Right renal cortex interstitium (tissue), 3 donors: ENCODE data around the gene ARHGEF19. TPM values are rescaled to one million over a fixed set of nuclear protein-coding genes. Genes with fewer than 3 reads are reported as not detected.
"Not testable (repeated sequence)": the region's sequence is repeated elsewhere in the genome, so short reads cannot be mapped to it uniquely, and the experiment has no call there.

Source experiments
- DNase-seq, 3 donors: peaks; one replicate each; pipeline ENCODE4 v3.0.0-alpha.2; 2013; ENCODE audit warnings: low read depth in 3 of 3, low spot score in 2 of 3
- polyA plus RNA-seq, 3 donors: library from polyadenylated mRNA; unstranded; fragments of 120-200 nt; gene quantifications; one replicate each; pipeline ENCODE4 v1.2.1, GENCODE V29; 2013; ENCODE audit not compliant: insufficient read length in 3 of 3

ARHGEF19 gene
- 10 to 100 TPM; 15.9 to 20.1 (median 18.9) TPM for polyA plus RNA-seq

- no peak for DNase-seq
Measured at GRCh38 chr1:16212251-16212961, at the start of gene ARHGEF19. Gene ARHGEF19, minus strand, starts transcription at chr1:16212652. Its CDS starts 3,598 bp downstream, at chr1:16209054.

GRCh38 chr1:16262067-16262466 lies 49.6 kb upstream of the ARHGEF19 start:
- no peak for DNase-seq

DNA sequence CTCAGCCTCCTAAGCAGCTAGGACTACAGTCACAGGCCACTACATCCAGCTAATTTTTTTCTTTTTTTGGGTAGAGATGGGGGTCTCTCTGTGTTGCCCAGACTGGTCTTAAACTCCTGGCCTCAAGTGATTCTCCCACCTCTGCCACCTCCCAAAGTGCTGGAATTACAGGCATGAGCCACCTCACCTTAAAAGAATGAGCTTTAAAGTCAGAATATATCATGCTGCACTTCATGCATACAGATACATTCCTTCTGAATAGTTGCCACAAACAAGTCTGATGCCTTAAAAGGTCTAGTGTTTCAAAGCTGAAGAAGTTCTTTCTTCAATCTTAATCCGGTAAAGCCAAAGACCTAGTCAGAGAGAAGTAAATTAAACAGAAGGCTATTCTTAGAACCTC lies 48.4 kb upstream of the ARHGEF19 start:
- no peak for DNase-seq

- DNase-seq = no peak
Measured at GRCh38 chr1:16258591-16259135, 46.2 kb upstream of the ARHGEF19 start.

DNA sequence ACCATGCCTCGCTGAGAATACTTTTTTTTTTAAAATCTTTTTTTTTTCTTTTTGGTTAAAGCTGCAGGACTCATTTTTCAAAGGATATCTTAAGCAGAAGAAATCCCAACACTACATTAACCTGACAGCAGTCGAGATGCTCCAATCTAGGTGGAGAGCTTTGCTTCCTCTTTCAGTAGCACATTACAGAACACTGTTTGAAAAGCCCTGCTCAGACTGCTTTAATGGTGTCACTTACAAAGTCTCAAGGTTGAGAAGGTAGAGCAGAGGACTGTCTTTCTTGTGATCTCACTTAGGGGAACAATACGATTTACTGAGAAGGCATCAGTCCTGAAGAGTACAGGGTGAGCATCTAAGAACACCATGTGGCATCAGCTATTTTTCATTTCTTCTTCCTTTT lies 45.5 kb upstream of the ARHGEF19 start:
- no peak for DNase-seq

DNA sequence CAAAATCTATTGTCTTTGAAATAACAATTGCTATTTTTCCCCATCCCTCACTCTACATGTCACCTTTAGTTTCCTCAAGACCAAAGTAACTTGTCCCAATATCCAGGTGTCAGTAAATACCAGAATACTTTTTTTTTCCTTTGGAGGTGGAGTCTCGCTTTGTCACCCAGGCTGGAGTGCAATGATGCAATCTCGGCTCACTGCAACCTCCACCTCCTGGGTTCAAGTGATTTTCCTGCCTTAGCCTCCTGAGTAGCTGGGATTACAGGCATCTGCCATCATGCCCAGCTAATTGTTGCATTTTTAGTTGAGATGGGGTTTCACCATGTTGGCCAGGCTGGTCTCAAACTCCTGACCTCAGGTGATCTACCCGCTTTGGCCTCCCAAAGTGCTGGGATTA lies 45.1 kb upstream of the ARHGEF19 start:
- not testable (repeated sequence) for DNase-seq

- DNase-seq = no peak
Measured at GRCh38 chr1:16256478-16256877, 44.0 kb upstream of the ARHGEF19 start.

GRCh38 chr1:16254263-16254928 lies 41.9 kb upstream of the ARHGEF19 start:
- no peak for DNase-seq

DNA sequence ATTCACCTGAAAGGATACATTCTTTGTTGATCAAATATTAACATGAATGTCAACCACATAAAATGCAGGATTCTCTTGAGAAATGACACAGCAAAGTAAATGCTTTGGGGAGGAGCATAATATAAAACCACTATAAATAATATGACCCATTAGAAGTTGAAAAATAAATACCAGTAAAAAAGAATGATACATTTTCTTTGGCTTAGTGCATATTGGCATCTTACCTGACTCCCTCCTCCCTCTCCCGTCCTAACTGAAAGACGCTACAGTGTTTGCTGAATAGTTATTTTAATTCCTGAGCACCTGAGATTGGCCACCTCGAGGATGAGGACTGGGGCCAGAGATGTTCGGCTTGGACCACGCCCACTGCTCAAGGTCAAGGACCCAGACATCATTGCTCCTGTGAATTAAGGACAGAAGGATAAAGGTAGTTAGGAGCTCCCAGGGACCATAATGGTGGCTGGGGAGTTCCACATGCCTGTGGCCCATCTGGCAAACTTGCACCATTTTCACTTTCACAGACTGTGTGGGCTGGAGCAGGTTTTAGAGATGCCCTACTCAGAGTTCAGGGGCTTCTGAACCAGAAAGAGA lies 41.0 kb upstream of the ARHGEF19 start:
- no peak for DNase-seq

DNA sequence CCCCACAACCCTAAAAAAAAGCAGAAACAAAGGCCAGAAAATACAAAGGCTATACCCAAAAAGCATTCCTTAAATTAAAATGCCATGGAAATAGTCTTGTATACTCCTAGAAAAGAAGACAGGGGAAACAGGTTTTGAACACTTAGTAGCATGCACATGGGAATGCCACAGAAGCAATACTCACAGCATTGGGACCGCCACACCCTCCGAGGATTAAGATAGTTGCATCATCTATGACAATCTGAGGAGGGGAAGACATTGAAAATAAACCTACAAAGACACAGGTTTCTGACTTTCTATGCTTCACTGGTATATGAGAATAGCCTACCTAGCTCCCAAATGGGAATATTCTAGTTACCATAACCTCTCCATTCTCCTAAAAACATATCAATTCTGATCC lies 40.5 kb upstream of the ARHGEF19 start:
- no peak for DNase-seq

DNA sequence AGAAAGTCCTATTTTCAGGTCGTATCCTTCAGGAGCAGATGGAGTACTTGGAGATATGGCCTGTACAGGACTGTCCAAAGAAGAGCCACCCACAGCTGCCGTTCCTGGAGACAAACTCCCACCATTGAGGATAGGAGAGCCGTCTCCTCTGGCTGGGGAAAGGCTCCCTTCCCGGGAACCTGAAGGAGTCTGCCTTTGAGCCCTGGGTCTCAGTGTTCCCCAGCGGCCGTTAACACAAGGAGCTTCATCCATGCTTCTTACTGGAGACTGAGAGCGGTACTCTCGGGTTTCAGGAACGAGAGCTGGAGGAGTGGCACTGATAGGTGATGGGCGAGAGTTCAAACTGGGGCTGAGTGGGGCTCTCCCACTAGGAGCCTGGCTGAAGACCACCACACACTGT lies 38.9 kb upstream of the ARHGEF19 start:
- no peak for DNase-seq

- DNase-seq = no peak
Measured at GRCh38 chr1:16250524-16251251, 38.2 kb upstream of the ARHGEF19 start.

DNA sequence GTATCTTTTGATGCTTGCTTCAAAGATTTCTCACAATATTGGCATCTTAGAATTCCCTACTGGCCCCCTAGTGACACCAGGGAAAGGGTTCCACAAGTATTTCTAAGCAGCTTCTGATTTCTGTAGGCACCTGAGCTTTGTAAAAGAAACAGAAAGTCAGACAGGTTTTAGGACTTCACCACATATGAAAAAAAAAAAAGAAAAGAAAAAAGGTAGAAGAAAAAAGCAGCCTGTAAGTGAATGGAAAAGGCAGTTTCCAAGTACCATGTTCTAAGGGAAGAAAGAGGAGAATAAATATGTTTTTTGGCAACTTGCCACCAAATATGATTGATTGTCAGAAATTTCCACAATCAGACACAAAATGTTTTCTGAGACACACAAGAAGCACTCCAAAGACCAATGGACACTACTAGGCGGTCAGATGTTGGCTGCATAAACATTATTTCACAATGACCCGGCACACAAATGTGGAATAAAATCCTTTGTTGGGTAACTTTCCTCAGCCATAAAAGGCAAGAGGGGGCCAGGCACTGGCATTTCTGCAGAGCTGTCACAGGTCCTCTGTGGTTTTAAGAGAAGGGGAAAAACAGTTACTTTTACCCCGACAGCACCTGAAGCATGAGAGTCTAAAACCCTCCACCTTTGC lies 37.3 kb upstream of the ARHGEF19 start:
- DNase-seq = no peak

DNA sequence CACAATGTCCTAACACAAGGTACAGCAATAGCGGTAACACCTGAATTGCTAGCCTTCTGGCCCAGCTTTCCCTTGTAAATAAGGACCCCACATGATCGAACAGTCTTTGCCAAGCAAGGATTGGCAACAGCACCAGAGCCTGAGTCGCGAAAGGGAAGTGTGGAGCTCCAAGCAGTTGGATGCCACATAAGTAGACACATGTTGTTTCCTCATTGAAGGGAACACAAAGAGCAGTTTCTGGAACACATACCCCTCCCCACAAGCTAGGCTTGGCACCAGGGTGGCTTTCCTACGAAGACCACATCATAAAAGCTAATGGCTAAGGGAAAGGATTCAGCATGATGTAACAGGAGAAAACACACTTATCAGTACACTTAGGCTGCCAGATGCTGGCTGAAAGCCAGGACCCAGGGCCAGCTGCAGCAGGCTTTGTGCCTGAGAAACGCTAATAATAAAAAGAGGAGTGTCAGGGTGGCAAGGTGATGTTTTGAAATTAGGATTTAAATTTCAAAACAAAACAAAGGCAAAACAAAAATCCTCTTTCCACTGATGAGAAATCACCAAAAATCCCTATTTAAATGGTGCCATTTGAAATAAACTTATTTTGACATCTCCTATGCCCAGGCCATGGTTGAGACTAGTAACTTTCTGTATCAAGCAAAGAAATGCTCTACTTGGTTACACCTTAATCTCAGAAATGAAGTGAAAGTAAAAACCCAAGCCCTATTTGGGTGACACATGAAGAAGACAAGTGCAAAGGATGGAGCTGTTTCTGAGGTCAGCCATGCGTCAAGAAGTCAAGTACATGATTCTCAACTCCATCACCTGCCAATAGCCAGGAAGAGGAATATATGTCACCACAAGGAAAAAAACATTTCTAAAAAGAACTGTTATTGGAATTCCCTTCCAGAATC lies 36.4 kb upstream of the ARHGEF19 start:
- no peak for DNase-seq

DNA sequence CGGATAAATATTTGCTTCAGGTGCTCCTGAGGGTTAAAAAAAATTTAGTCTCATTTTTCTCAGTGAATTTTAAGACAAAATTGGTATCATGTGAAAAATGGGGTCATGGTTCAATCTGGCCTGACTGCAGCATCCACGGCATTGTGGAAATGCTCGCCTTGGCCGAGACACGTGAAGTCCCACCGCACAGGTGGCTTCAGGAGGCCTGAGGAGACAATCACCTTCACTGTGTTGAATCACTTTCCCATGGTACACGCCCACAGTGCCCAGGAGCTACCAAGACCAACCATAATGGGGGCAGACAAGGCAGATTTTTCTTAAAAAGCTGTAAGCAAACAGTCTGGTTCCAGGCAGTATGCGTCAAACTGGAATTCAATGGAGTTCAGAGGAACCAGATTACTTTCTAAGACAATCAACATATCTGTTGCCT lies 35.6 kb upstream of the ARHGEF19 start:
- DNase-seq = no peak

DNA sequence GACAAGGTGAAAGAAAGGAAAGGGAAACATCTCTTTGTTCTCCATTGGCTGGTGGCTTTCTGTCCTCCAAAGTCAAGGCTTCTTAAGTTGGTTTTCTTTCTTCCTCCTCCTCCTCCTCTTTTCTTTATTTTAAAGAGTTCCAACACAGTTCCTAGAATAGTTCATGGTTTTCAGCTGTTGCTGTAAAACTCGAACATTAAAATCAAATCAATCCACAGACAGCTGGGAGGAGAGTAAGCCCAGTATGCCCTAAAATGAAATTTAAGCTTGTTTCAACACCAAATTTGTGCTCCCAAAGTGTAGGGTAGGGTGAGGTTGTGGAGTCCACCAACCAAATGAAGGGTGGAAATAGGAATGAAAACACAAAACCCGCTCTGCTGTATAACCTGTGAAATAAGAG lies 35.0 kb upstream of the ARHGEF19 start:
- DNase-seq = no peak

- DNase-seq = no peak
Measured at GRCh38 chr1:16246961-16247360, 34.5 kb upstream of the ARHGEF19 start.

DNA sequence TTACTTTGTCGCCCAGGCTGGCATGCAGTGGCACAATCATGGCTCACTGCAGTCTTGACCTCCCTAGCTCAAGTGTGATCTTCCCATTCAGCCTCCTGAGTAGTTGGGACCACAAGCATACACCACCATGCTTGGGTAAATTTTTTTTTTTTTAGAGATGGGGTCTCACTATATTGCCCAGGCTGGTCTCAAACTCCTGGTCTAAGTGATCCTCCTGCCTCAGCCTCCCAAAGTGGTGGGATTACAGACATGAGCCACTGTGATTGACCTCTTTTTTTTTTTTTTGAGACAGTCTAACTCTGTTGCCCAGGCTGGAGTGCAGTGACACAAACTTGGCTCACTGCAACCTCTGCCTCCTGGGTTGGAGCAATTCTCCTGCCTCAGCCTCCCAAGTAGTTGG lies 33.8 kb upstream of the ARHGEF19 start:
- not testable (repeated sequence) for DNase-seq

GRCh38 chr1:16245476-16246196 lies 33.2 kb upstream of the ARHGEF19 start:
- no peak for DNase-seq
